Neuronal stem cell (in vitro differentiated cells): ENCODE results near the gene CAMK2B.

Experiments used
- DNase-seq: peaks from one replicate; pipeline ENCODE4 v3.0.0-alpha.2; 2013; ENCODE audit warnings: low spot score
- H2AFZ ChIP-seq: one replicate; pipeline ENCODE4 v1.6.1; 2013; ENCODE audit warnings: mild to moderate bottlenecking, low read length, inconsistent platforms
- H2AK5ac ChIP-seq: 2 replicates; pipeline ENCODE4 v1.6.1; 2013; ENCODE audit warnings: low read depth, mild to moderate bottlenecking, inconsistent platforms, low read length, moderate library complexity, mixed read lengths
- H2BK120ac ChIP-seq: 2 replicates; pipeline ENCODE4 v1.6.1; 2013; ENCODE audit warnings: low read depth, mild to moderate bottlenecking, inconsistent platforms, low read length, moderate library complexity, mixed read lengths
- H2BK12ac ChIP-seq: one replicate; pipeline ENCODE4 v1.6.1; 2013; ENCODE audit warnings: low read length, inconsistent platforms
- H2BK15ac ChIP-seq: 2 replicates; pipeline ENCODE4 v1.6.1; 2013; ENCODE audit warnings: mild to moderate bottlenecking, low read length, inconsistent platforms, mixed read lengths
- H2BK5ac ChIP-seq: one replicate; pipeline ENCODE4 v1.6.1; 2013; ENCODE audit warnings: inconsistent platforms, mild to moderate bottlenecking, low read length, moderate library complexity
- H3K14ac ChIP-seq: one replicate; pipeline ENCODE4 v1.6.1; 2013; ENCODE audit warnings: low read length, inconsistent platforms
- H3K18ac ChIP-seq: 2 replicates; pipeline ENCODE4 v1.6.1; 2013; ENCODE audit warnings: low read length, inconsistent platforms
- H3K23ac ChIP-seq: 2 replicates; pipeline ENCODE4 v1.6.1; 2013; ENCODE audit warnings: low read depth, mild to moderate bottlenecking, mixed read lengths, low read length, inconsistent platforms; ENCODE audit not compliant: poor library complexity
- H3K27ac ChIP-seq: replicated peaks from 3 replicates; pipeline ENCODE4 v1.5.1; 2013; ENCODE audit warnings: low read length, inconsistent platforms
- H3K27me3 ChIP-seq, 3 experiments: 2 replicates each; pipeline ENCODE4 v1.6.1; 2013; ENCODE audit warnings: low read length in 3 of 3, mild to moderate bottlenecking in 2 of 3, inconsistent platforms in 1 of 3, low read depth in 1 of 3, mixed read lengths in 1 of 3, moderate library complexity in 1 of 3; ENCODE audit not compliant: control insufficient read depth in 3 of 3, insufficient read depth in 3 of 3
- H3K36me3 ChIP-seq, 2 donors: replicated peaks in 1 of 2; 2 replicates each; pipeline ENCODE4 v1.6.1; 2013; ENCODE audit warnings: low read length in 2 of 2; ENCODE audit not compliant: control insufficient read depth in 2 of 2, insufficient read depth in 2 of 2
- H3K4ac ChIP-seq: 2 replicates; pipeline ENCODE4 v1.6.1; 2013; ENCODE audit warnings: inconsistent platforms, mild to moderate bottlenecking, low read length, moderate library complexity
- H3K4me1 ChIP-seq, 2 donors: 1 replicate in 1 of 2; 2 replicates in 1 of 2; pipeline ENCODE4 v1.6.1; 2013; ENCODE audit warnings: low read length in 2 of 2, low read depth in 1 of 2; ENCODE audit not compliant: control insufficient read depth in 2 of 2, insufficient read depth in 1 of 2
- H3K4me2 ChIP-seq: one replicate; pipeline ENCODE4 v1.6.1; 2013; ENCODE audit warnings: mild to moderate bottlenecking, low read length, inconsistent platforms; ENCODE audit not compliant: insufficient read depth, poor library complexity, severe bottlenecking
- H3K4me3 ChIP-seq, 2 donors: 2 replicates each; pipeline ENCODE4 v1.5.1; 2013; ENCODE audit warnings: low read length in 2 of 2, mild to moderate bottlenecking in 2 of 2, inconsistent platforms in 1 of 2, moderate library complexity in 1 of 2
- H3K79me1 ChIP-seq: one replicate; pipeline ENCODE4 v1.6.1; 2013; ENCODE audit warnings: low read depth, mild to moderate bottlenecking, inconsistent platforms, low read length, moderate library complexity
- H3K9ac ChIP-seq: one replicate; pipeline ENCODE4 v1.6.1; 2013; ENCODE audit warnings: mild to moderate bottlenecking, low read depth, low read length, inconsistent platforms; ENCODE audit not compliant: poor library complexity
- H3K9me3 ChIP-seq, 2 donors: replicated peaks in 1 of 2; 2 replicates each; pipeline versions ENCODE3 to v1.6.1; 2013; ENCODE audit warnings: low read length in 2 of 2, mild to moderate bottlenecking in 2 of 2, inconsistent platforms in 1 of 2, low read depth in 1 of 2, mixed read lengths in 1 of 2, moderate library complexity in 1 of 2; ENCODE audit not compliant: control insufficient read depth in 2 of 2, insufficient read depth in 1 of 2
- H4K8ac ChIP-seq: one replicate; pipeline ENCODE4 v1.6.1; 2013; ENCODE audit warnings: low read depth, mild to moderate bottlenecking, inconsistent platforms, low read length, moderate library complexity
- H4K91ac ChIP-seq: one replicate; pipeline ENCODE4 v1.6.1; 2013; ENCODE audit warnings: low read length, low read depth, mild to moderate bottlenecking, inconsistent platforms; ENCODE audit not compliant: poor library complexity
- WGBS, 2 donors: extraction: QIAGEN DNeasy Blood & Tissue Kit; methylation state at CpG; one replicate each; pipeline ENCODE4 v1.1.7; 2013; ENCODE audit warnings: missing lambda C conversion rate in 2 of 2, mixed read lengths in 1 of 2; ENCODE audit not compliant: insufficient read length in 2 of 2, insufficient replicate concordance in 1 of 2; ENCODE audit errors: extremely low coverage in 2 of 2; 5-methylcytosine and 5-hydroxymethylcytosine counted together

CAMK2B gene

DNA sequence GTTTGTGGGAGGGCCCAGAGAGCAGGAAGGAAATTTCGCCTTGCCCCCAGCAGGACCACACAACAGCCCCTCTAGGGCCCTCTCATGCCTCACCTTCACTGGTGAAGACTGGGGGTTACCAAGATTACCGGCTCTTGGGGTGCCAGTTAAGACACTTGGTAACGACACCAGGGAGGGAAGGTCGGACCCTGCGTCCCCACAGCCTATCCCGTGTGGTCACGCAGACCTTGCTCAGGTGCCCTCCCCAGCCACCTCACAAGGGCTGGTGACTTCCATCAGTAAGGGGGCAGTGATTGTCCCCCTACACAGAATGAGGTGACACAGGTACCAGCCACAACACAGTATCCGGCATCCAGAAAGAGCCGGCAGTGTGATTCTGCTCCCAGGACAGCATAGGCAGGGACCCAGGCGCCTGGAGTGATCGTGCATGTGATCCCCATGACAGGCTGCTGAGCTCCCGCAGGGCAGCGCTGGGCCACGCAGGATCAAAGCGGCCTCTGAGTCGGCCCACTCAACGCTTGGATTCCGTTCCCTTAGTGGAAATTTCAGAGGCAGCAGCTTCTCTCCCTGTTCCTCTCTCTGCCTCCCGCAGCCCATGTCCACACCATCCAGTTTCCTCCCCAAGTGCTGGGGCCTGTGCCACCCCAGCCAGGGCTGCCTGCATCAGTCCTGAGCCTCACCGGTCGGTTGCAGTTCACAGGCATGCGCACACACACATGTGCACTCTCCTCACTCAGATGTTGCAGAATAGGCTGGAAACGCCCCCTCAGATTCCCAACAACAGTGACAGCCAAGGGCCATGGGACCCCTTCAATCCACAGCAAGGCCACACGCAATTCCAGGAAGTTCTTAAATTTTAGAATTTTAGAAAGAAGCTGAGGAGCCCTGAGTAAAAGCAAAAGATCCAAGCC is 35.8 kb downstream of the CAMK2B start:
- Histone ChIP-seq H4K8ac (no peak overlapping the region), H2BK5ac (no peak overlapping the region), H3K27me3 (peaks cover 0 to 52% (median 4%) of the 10 kb centered on the region in 3 experiments), H3K9me3 (no peaks in the 10 kb centered on the region), H3K27ac (no peak overlapping the region), H4K91ac (peak overlapping the region; percentile 48), H3K14ac (peak overlapping the region; percentile 12), H2BK15ac (peak overlapping the region; percentile 15), H2BK12ac (no peak overlapping the region), H3K4me1 (peaks cover 0 to 9% of the 10 kb centered on the region in 2 donors), H2AK5ac (peak overlapping the region; percentile 17), H2AFZ (peak overlapping the region; percentile 20), H2BK120ac (no peak overlapping the region), H3K9ac (no peak overlapping the region), H3K18ac (peak overlapping the region; percentile 77), H3K4me2 (no peak overlapping the region), H3K79me1 (peaks cover 1% of the 10 kb centered on the region), H3K23ac (peak overlapping the region; percentile 44), H3K36me3 (no peaks in the 10 kb centered on the region), H3K4ac (no peak overlapping the region), H3K4me3 (no peak overlapping the region)
- no CpG with 5 or more reads among the region's 24 CpGs for WGBS, 2 donors
- DNase-seq = no peak

DNA sequence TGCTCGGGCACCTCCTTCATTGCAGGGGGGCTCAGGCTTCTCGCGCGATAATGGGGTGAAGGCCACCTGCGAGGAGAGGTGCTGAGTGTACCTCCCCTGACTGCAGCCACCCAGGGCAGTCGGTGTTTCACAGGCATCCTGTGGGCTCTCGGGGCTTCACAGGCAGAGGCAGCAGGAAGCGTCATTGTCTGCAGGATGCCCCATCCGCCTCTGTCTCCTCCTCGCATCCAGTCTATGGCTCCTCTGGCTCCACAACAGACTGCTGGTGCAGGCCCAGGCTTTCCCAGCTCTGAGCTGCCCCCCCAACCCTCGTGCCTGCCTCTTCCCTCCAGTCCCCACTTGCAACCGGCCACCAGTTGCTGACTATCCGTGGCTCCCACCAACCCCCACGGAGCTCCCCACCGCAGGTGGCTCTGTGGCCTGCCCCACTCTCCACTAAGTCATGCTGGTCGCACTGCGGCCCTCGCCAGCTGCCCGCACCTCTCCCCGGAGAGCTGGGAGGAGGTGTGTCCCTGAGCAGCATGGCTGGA is 36.5 kb downstream of the CAMK2B start:
- peak overlapping the region; percentile 6 for H2AFZ ChIP-seq
- WGBS, 2 donors = no CpG with 5 or more reads among the region's 20 CpGs
- peak overlapping the region; percentile 48 for H2AK5ac ChIP-seq
- H3K4me3 ChIP-seq = no peak overlapping the region
- H3K23ac ChIP-seq = peak overlapping the region; percentile 44
- H3K18ac ChIP-seq = no peak overlapping the region
- H2BK120ac ChIP-seq = no peak overlapping the region
- H4K91ac ChIP-seq = peak overlapping the region; percentile 48
- no peak overlapping the region for H4K8ac ChIP-seq
- H3K14ac ChIP-seq = peak overlapping the region; percentile 12
- H2BK12ac ChIP-seq = no peak overlapping the region
- H2BK5ac ChIP-seq = no peak overlapping the region
- H3K27me3 ChIP-seq = peaks cover 0 to 45% (median 1%) of the 10 kb centered on the region in 3 experiments
- H3K9ac ChIP-seq = peak overlapping the region; percentile 47
- peaks cover 0 to 9% of the 10 kb centered on the region in 2 donors for H3K4me1 ChIP-seq
- H3K27ac ChIP-seq = no peak overlapping the region
- no peaks in the 10 kb centered on the region for H3K36me3 ChIP-seq
- peaks cover 1% of the 10 kb centered on the region for H3K79me1 ChIP-seq
- no peak overlapping the region for H3K4me2 ChIP-seq
- no peak for DNase-seq
- no peak overlapping the region for H3K4ac ChIP-seq
- peak overlapping the region; percentile 22 for H2BK15ac ChIP-seq
- no peaks in the 10 kb centered on the region for H3K9me3 ChIP-seq

DNA sequence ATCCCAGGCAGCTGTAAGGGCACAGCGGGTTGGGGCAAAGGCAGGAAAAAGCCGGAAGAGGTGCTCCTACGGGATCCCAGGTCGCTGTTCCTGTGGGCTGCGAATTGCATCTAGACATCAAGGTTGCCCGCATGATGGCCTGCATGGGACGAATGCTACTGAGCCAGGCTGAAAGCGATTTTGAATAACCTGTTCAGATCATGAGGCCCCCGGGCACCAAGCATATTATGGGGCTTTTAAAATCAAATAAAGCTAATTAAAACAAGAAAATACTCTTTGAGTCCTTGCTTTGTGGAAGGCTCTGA is 37.1 kb downstream of the CAMK2B start:
- WGBS, 2 donors = no CpG with 5 or more reads among the region's 9 CpGs
- H3K9ac ChIP-seq = no peak overlapping the region

More for the DNA sequence above, 37.1 kb downstream of the CAMK2B start:
- no peak for DNase-seq
- no peak overlapping the region for H4K91ac ChIP-seq
- peaks cover 0 to 3% of the 10 kb centered on the region in 2 donors for H3K4me1 ChIP-seq
- no peak overlapping the region for H3K4ac ChIP-seq
- no peak overlapping the region for H4K8ac ChIP-seq
- H2BK12ac ChIP-seq = no peak overlapping the region
- no peak overlapping the region for H3K27ac ChIP-seq
- H2BK120ac ChIP-seq = no peak overlapping the region
- H3K79me1 ChIP-seq = peaks cover 1% of the 10 kb centered on the region
- no peak overlapping the region for H3K4me3 ChIP-seq
- H2AK5ac ChIP-seq = no peak overlapping the region
- H3K9me3 ChIP-seq = no peaks in the 10 kb centered on the region
- peak overlapping the region; percentile 42 for H3K18ac ChIP-seq
- H2BK5ac ChIP-seq = no peak overlapping the region
- no peaks in the 10 kb centered on the region for H3K36me3 ChIP-seq
- H3K14ac ChIP-seq = no peak overlapping the region
- no peak overlapping the region for H2BK15ac ChIP-seq
- H3K23ac ChIP-seq = no peak overlapping the region
- H2AFZ ChIP-seq = no peak overlapping the region
- H3K27me3 ChIP-seq = peaks cover 0 to 43% (median 0%) of the 10 kb centered on the region in 3 experiments
- no peak overlapping the region for H3K4me2 ChIP-seq
